B cell (primary cell): Measurements from ENCODE around the gene SPEN. TPM values are rescaled to one million over a fixed set of nuclear protein-coding genes. Genes with fewer than 3 reads are reported as not detected.
A peak's percentile ranks its signal among the peaks of the same experiment; 100 is the strongest.

Source experiments
- ATAC-seq: fragments of 200-7000 bp; cut with Tn5 transposase; one replicate; pipeline ENCODE4 v1.10.0; 2021; ENCODE audit warnings: low read depth, mild to moderate bottlenecking, moderate number of reproducible peaks, moderate library complexity
- CTCF ChIA-PET: fragments of 350-600 bp; sonication (Branson Sonifier 250); formaldehyde crosslinking; loops from one replicate; lab custom pipeline; 2021; ENCODE audit warnings: antibody characterized with exemption, inconsistent platforms; lab: Charles Lee
- POLR2A ChIA-PET: fragments of 350-600 bp; sonication (Branson Sonifier 250); formaldehyde crosslinking; loops from one replicate; lab custom pipeline; 2021; ENCODE audit warnings: antibody characterized with exemption; lab: Charles Lee
- DNase-seq: peaks from one replicate; pipeline ENCODE4 v3.0.0; 2013
- H2AFZ ChIP-seq: 2 replicates; pipeline ENCODE4 v1.6.1; 2012; ENCODE audit warnings: mild to moderate bottlenecking, low read depth, low read length; ENCODE audit not compliant: insufficient read depth, poor library complexity, severe bottlenecking
- H3K27ac ChIP-seq, 2 donors: 1 replicate in 1 of 2; 2 replicates in 1 of 2; pipeline ENCODE4 v1.5.1; 2012 to 2013; ENCODE audit warnings: low read length in 2 of 2, mild to moderate bottlenecking in 2 of 2, moderate library complexity in 1 of 2
- H3K27me3 ChIP-seq, 4 experiments: fragments of 200-600 bp in 1 of 4; sonication (generic) in 1 of 4; replicated peaks in 1 of 4; 1 replicate in 2 of 4; 2 replicates in 2 of 4; pipeline versions ENCODE4 v1.6.1 to v1.7.0; 2013 to 2016; ENCODE audit warnings: low read length in 3 of 4, mild to moderate bottlenecking in 2 of 4, mixed read lengths in 1 of 4, moderate library complexity in 1 of 4; ENCODE audit not compliant: insufficient read depth in 4 of 4, control insufficient read depth in 3 of 4; ENCODE audit errors: control extremely low read depth in 1 of 4
- H3K36me3 ChIP-seq, 2 experiments: replicated peaks in 1 of 2; 1 replicate in 1 of 2; 2 replicates in 1 of 2; pipeline versions ENCODE4 v1.6.1 to v1.7.1; 2013; ENCODE audit warnings: low read length in 1 of 2; ENCODE audit not compliant: insufficient read depth in 2 of 2, control insufficient read depth in 1 of 2; ENCODE audit errors: control extremely low read depth in 1 of 2, extremely low read depth in 1 of 2
- H3K4me1 ChIP-seq, 2 donors: fragments of 200-600 bp in 1 of 2; sonication (generic) in 1 of 2; 1 replicate in 1 of 2; 2 replicates in 1 of 2; pipeline versions ENCODE4 v1.5.1 to v1.6.1; 2013 to 2017; ENCODE audit warnings: low read length in 2 of 2; ENCODE audit not compliant: control insufficient read depth in 2 of 2, insufficient read depth in 2 of 2
- H3K4me2 ChIP-seq: replicated peaks from 2 replicates; pipeline ENCODE3; 2012; ENCODE audit warnings: mild to moderate bottlenecking, low read depth, low read length; ENCODE audit not compliant: poor library complexity, severe bottlenecking
- H3K4me3 ChIP-seq, 5 experiments: fragments of 200-600 bp in 1 of 5; sonication (generic) in 1 of 5; 1 replicate in 3 of 5; 2 replicates in 2 of 5; pipeline versions ENCODE4 v1.5.1 to v1.7.0; 2011 to 2016; ENCODE audit warnings: low read length in 4 of 5, mild to moderate bottlenecking in 4 of 5, low read depth in 2 of 5, control low read depth in 1 of 5, moderate library complexity in 1 of 5; ENCODE audit not compliant: insufficient read depth in 1 of 5; ENCODE audit errors: control extremely low read depth in 1 of 5, extremely low read depth in 1 of 5
- H3K79me2 ChIP-seq: fragments of 200-600 bp; sonication (generic); one replicate; pipeline ENCODE4 v1.6.0; 2016; ENCODE audit warnings: low read length; ENCODE audit not compliant: control insufficient read depth, insufficient read depth
- H3K9ac ChIP-seq: fragments of 200-600 bp; sonication (generic); 2 replicates; pipeline ENCODE4 v1.6.1; 2017; ENCODE audit warnings: mild to moderate bottlenecking, low read length, moderate library complexity
- H3K9me3 ChIP-seq, 3 donors: one replicate each; pipeline versions ENCODE4 v1.6.1 to v1.7.1; 2013; ENCODE audit warnings: low read length in 2 of 3; ENCODE audit not compliant: control insufficient read depth in 2 of 3, insufficient read depth in 1 of 3; ENCODE audit errors: control extremely low read depth in 1 of 3
- H4K20me1 ChIP-seq: 2 replicates; pipeline ENCODE4 v1.6.0; 2012; ENCODE audit warnings: mild to moderate bottlenecking, low read length; ENCODE audit not compliant: insufficient read depth, control insufficient read depth, poor library complexity, severe bottlenecking
- H3K27ac Mint-ChIP-seq: one replicate; pipeline ENCODE4 v1.8.0; 2021; ENCODE audit warnings: mixed read lengths
- H3K27me3 Mint-ChIP-seq: one replicate; pipeline ENCODE4 v1.8.0; 2021; ENCODE audit warnings: mixed read lengths
- H3K4me1 Mint-ChIP-seq: one replicate; pipeline ENCODE4 v1.8.0; 2021; ENCODE audit warnings: mixed read lengths
- H3K4me3 Mint-ChIP-seq: one replicate; pipeline ENCODE4 v1.8.0; 2021; ENCODE audit warnings: mixed read lengths
- H3K9me3 Mint-ChIP-seq: one replicate; pipeline ENCODE4 v1.8.0; 2022; ENCODE audit warnings: mixed read lengths; ENCODE audit not compliant: insufficient read depth
- CTCF ChIP-seq: fragments of 200-600 bp; IDR thresholded peaks from one replicate; pipeline ENCODE4 v1.8.0; 2022; ENCODE audit warnings: antibody characterized with exemption, mild to moderate bottlenecking
- EZH2 ChIP-seq: IDR thresholded peaks from 2 replicates; pipeline ENCODE4 v1.6.1; 2012; ENCODE audit warnings: borderline replicate concordance, low read depth, mild to moderate bottlenecking, moderate library complexity, low read length; ENCODE audit not compliant: insufficient read depth, poor library complexity, severe bottlenecking
- WGBS: methylation state at CpG from one replicate; pipeline ENCODE4 v1.1.5; 2013; ENCODE audit warnings: missing lambda C conversion rate; ENCODE audit not compliant: insufficient coverage; 5-methylcytosine and 5-hydroxymethylcytosine counted together
- intact Hi-C: fragments of 100-400 bp; cut with micrococcal nuclease; formaldehyde crosslinking; loops from one replicate; pipeline ENCODE4 v1.10.0; 2022
- polyA plus RNA-seq: library from polyadenylated mRNA; depleted of rRNA; stranded (reverse); fragments of >200 nt; gene quantifications from 2 replicates; pipeline ENCODE4 v1.2.3, GENCODE V29; 2012
- total RNA-seq, 2 donors: library from RNA; stranded (reverse); fragments of 120-200 nt in 1 of 2; gene quantifications; 1 replicate in 1 of 2; 2 replicates in 1 of 2; pipeline versions ENCODE4 v1.2.3 to v1.2.4, GENCODE V29; 2013 to 2022

Gene SPEN
- total and polyA plus RNA-seq, 2 donors (not counting 1 experiment from before 2014, with no cell fraction given), result 29.1 to 126 TPM

- Histone ChIP-seq H3K27ac (peak overlapping the region; percentile 86 to 88), H2AFZ (no peak overlapping the region), H3K4me3 (peak overlapping the region in 4 of 5 experiments; percentile 20 to 62 (median 42)), H3K27me3 (no peaks in the 10 kb centered on the region), H3K79me2 (peaks cover 68% of the 10 kb centered on the region), H3K4me1 (peaks cover 56 to 70% of the 10 kb centered on the region in 2 donors), H3K9me3 (no peaks in the 10 kb centered on the region), H3K36me3 (peaks cover 0 to 6% of the 10 kb centered on the region in 2 experiments), H3K4me2 (peak overlapping the region; percentile 72), H3K9ac (peak overlapping the region; percentile 47), H4K20me1 (peaks cover under 1% of the 10 kb centered on the region)
- peak overlapping the region; percentile 94 for H3K27ac Mint-ChIP-seq
- peaks cover 76% of the 10 kb centered on the region for H3K4me1 Mint-ChIP-seq
- peak overlapping the region; percentile 86 for H3K4me3 Mint-ChIP-seq
- intact Hi-C loops, result no loop called here
- H3K27me3 Mint-ChIP-seq, result no peaks in the 10 kb centered on the region
- WGBS, result 63% methylated on average over 7 of the region's 10 CpGs
- ChIA-PET POLR2A (interaction anchor here (0.7 to 1.7 kb wide), 6 partner anchors 12 to 117 kb away, joined by 3 to 6 read pairs (median 4); partner anchors contain the start of genes SPEN and ZBTB17), CTCF (interaction anchor here (1.0 to 3.2 kb wide), 9 partner anchors 11 to 157 kb away, joined by 3 to 24 read pairs (median 3); partner anchors contain the start of genes UQCRHL and ZBTB17)
- DNase-seq, result peak; percentile 57
- ATAC-seq, result peak; percentile 5
- no peaks in the 10 kb centered on the region for H3K9me3 Mint-ChIP-seq
- no peak for TF ChIP-seq EZH2
- TF ChIP-seq CTCF, result no peak
Observed at GRCh38 chr1:15963968-15964648, 116.6 kb downstream of the SPEN start.
